Fibroblast of mammary gland (primary cell): Measurements from ENCODE around the gene PTPRH.
"Not testable (repeated sequence)": the region's sequence is repeated elsewhere in the genome, so short reads cannot be mapped to it uniquely, and the experiment has no call there.

Experiments used
- DNase-seq: peaks from one replicate; pipeline ENCODE4 v3.0.0-alpha.2; 2010; ENCODE audit warnings: low read depth
- H3K4me3 ChIP-seq: 2 replicates; pipeline ENCODE4 v1.5.1; 2011; ENCODE audit warnings: low read depth, mild to moderate bottlenecking, low read length, moderate library complexity; ENCODE audit not compliant: control insufficient read depth
- TF ChIP-seq, protein P1 (sequence below): conservative IDR thresholded peaks from 2 replicates; pipeline ENCODE4 v1.5.1; 2011; ENCODE audit warnings: low read depth, low read length, inconsistent platforms; ENCODE audit not compliant: control insufficient read depth, insufficient read depth

The PTPRH gene

GRCh38 chr19:55173714-55174409 is 35.4 kb downstream of the PTPRH start:
- DNase-seq: peak; percentile 81
- TF ChIP-seq, protein P1, sequence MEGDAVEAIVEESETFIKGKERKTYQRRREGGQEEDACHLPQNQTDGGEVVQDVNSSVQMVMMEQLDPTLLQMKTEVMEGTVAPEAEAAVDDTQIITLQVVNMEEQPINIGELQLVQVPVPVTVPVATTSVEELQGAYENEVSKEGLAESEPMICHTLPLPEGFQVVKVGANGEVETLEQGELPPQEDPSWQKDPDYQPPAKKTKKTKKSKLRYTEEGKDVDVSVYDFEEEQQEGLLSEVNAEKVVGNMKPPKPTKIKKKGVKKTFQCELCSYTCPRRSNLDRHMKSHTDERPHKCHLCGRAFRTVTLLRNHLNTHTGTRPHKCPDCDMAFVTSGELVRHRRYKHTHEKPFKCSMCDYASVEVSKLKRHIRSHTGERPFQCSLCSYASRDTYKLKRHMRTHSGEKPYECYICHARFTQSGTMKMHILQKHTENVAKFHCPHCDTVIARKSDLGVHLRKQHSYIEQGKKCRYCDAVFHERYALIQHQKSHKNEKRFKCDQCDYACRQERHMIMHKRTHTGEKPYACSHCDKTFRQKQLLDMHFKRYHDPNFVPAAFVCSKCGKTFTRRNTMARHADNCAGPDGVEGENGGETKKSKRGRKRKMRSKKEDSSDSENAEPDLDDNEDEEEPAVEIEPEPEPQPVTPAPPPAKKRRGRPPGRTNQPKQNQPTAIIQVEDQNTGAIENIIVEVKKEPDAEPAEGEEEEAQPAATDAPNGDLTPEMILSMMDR: no peak
- H3K4me3 ChIP-seq: peak overlapping the region; percentile 61

GRCh38 chr19:55173186-55173713 is 36.1 kb downstream of the PTPRH start:
- TF ChIP-seq, protein P1: no peak
- H3K4me3 ChIP-seq: peak overlapping the region; percentile 61
- no peak for DNase-seq

GRCh38 chr19:55172741-55173140 is 36.6 kb downstream of the PTPRH start:
- TF ChIP-seq, protein P1: no peak
- DNase-seq: peak; percentile 78
- peak overlapping the region; percentile 61 for H3K4me3 ChIP-seq

GRCh38 chr19:55172318-55172717 is 37.0 kb downstream of the PTPRH start:
- peak overlapping the region; percentile 61 for H3K4me3 ChIP-seq
- not testable (repeated sequence) for DNase-seq

DNA sequence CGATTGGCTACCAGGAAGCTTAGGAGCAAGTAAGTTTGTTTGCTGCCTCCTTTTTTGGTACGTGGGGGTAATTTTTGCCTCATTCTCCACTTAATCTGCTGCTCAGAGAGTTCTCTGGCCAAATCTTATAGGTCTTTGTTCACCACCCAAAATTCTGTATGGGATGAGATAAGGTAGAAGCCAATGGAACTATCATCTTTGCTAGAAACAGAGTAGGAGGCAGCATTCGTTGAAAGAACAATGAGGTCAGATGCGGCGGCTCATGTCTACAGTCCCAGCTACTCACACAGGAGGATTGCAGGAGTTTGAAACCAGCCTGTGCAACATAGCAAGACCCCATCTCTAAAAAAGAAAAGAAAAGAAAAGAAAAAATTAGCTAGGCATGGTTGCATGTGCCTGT is 37.9 kb downstream of the PTPRH start:
- H3K4me3 ChIP-seq: no peak overlapping the region
- TF ChIP-seq, protein P1: no peak
- DNase-seq: no peak

- no peak for DNase-seq
- TF ChIP-seq, protein P1: no peak
- H3K4me3 ChIP-seq: no peak overlapping the region
Observed at GRCh38 chr19:55169136-55169535, 40.2 kb downstream of the PTPRH start.

DNA sequence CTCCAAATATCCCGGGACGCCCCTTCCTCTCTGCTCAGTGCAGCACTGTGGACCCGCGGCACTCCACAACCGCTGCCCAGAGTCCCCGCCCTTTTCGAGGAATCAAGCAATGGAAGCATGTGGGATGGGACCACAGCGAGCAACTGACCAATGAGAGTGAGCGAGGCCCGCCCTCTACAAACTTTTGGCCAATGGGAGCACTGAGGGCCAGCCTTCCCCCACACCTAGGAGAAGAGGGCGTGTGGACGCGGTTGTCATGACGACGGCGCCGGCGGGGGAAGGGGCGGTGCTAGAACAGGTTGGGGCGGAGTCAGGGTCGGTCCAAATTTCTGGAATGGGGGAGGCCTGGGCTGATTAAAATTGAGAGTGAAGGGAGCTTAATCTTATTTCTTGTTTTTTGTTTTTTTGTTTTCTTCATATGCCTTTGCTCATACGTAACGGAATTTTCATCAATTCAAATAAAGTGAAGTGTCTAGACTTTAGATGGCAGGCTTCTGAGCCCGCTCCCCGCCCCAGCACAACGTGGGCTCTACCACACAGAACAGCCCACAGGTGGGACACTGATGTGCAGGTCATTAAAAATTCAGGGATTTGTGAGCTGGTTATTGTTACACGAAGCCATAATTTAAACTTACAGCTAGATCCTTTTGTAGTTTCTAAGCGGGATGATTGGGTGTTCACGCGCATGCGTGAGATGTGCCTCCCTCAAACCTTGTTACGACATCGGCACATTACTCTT is 42.6 kb downstream of the PTPRH start, which contains the start of gene DNAAF3:
Gene DNAAF3, minus strand, starts transcription at position 84 of the 739 bp plus-strand sequence. CDS start 200 bp downstream, outside the sequence.
- peak within 1 kb of the TSS; percentile 56 for H3K4me3 ChIP-seq
- TF ChIP-seq, protein P1: no peak
- DNase-seq: peak; percentile 96
